Activated CD8-positive, alpha-beta T cell treated with anti-CD3 and anti-CD28 coated beads, Interleukin-2, amount 10 ng/mL, durations not matched to agents 7 days and 5 days (primary cell): Measurements from ENCODE around the gene THSD7A. TPM values are rescaled to one million over a fixed set of nuclear protein-coding genes. Genes with fewer than 3 reads are reported as not detected.

Experiments
- ATAC-seq: fragments of 150-1000 bp; cut with Tn5 transposase; one replicate; pipeline ENCODE4 v1.10.0; 2021; ENCODE audit warnings: moderate library complexity
- CTCF ChIA-PET: fragments of 350-600 bp; sonication (Branson Sonifier 250); formaldehyde crosslinking; loops from one replicate; lab custom pipeline; 2021; ENCODE audit warnings: antibody characterized with exemption; lab: Charles Lee
- POLR2A ChIA-PET: fragments of 350-600 bp; sonication (Branson Sonifier 250); formaldehyde crosslinking; loops from one replicate; lab custom pipeline; 2021; ENCODE audit warnings: antibody characterized with exemption; lab: Charles Lee
- DNase-seq: peaks from one replicate; pipeline ENCODE4 v3.0.0-alpha.2; 2020
- H3K27ac Mint-ChIP-seq: one replicate; pipeline ENCODE4 v1.8.0; 2021; ENCODE audit warnings: mild to moderate bottlenecking, mixed read lengths
- H3K27me3 Mint-ChIP-seq: one replicate; pipeline ENCODE4 v1.8.0; 2021; ENCODE audit warnings: low read depth, mixed read lengths
- H3K36me3 Mint-ChIP-seq: one replicate; pipeline ENCODE4 v1.8.0; 2021; ENCODE audit warnings: low read depth, mixed read lengths
- H3K4me1 Mint-ChIP-seq: one replicate; pipeline ENCODE4 v1.8.0; 2021; ENCODE audit warnings: low read depth, mixed read lengths
- H3K4me3 Mint-ChIP-seq: one replicate; pipeline ENCODE4 v1.8.0; 2021; ENCODE audit warnings: mild to moderate bottlenecking, mixed read lengths
- H3K9me3 Mint-ChIP-seq: one replicate; pipeline ENCODE4 v1.8.0; 2022; ENCODE audit warnings: mixed read lengths; ENCODE audit not compliant: insufficient read depth
- total RNA-seq, 2 experiments: library from RNA; stranded (reverse); gene quantifications; one replicate each; pipeline ENCODE4 v1.2.3, GENCODE V29; 2021

The THSD7A gene
- total RNA-seq, 2 experiments from 2014 or later = not detected

GRCh38 chr7:11473807-11474424 lies 358.1 kb downstream of the THSD7A start:
- Mint-ChIP-seq H3K27ac (no peak overlapping the region), H3K27me3 (no peaks in the 10 kb centered on the region), H3K4me1 (no peaks in the 10 kb centered on the region), H3K36me3 (no peaks in the 10 kb centered on the region), H3K9me3 (no peaks in the 10 kb centered on the region), H3K4me3 (no peak overlapping the region)
- no peak for DNase-seq
- no peak for ATAC-seq
- POLR2A ChIA-PET = no interaction called here
- CTCF ChIA-PET = no interaction called here

GRCh38 chr7:11473220-11473619 lies 358.8 kb downstream of the THSD7A start:
- no peaks in the 10 kb centered on the region for H3K27me3 Mint-ChIP-seq
- ATAC-seq (no peak), DNase-seq (no peak)
- ChIA-PET POLR2A (no interaction called here), CTCF (no interaction called here)
- no peak overlapping the region for H3K4me3 Mint-ChIP-seq
- H3K36me3 Mint-ChIP-seq = no peaks in the 10 kb centered on the region
- H3K4me1 Mint-ChIP-seq = no peaks in the 10 kb centered on the region
- no peak overlapping the region for H3K27ac Mint-ChIP-seq
- no peaks in the 10 kb centered on the region for H3K9me3 Mint-ChIP-seq

- DNase-seq = no peak
- Mint-ChIP-seq H3K27ac (no peak overlapping the region), H3K4me1 (no peaks in the 10 kb centered on the region), H3K27me3 (no peaks in the 10 kb centered on the region), H3K36me3 (no peaks in the 10 kb centered on the region), H3K9me3 (no peaks in the 10 kb centered on the region), H3K4me3 (no peak overlapping the region)
- no peak for ATAC-seq
- ChIA-PET POLR2A (no interaction called here), CTCF (no interaction called here)
Measured at GRCh38 chr7:11472646-11473045, 359.4 kb downstream of the THSD7A start.

GRCh38 chr7:11471255-11471654 lies 360.7 kb downstream of the THSD7A start:
- no peaks in the 10 kb centered on the region for H3K4me1 Mint-ChIP-seq
- no peaks in the 10 kb centered on the region for H3K9me3 Mint-ChIP-seq

GRCh38 chr7:11469028-11469745 lies 362.8 kb downstream of the THSD7A start:
- Mint-ChIP-seq H3K27ac (no peak overlapping the region), H3K36me3 (no peaks in the 10 kb centered on the region), H3K9me3 (no peaks in the 10 kb centered on the region), H3K4me1 (no peaks in the 10 kb centered on the region), H3K4me3 (no peak overlapping the region), H3K27me3 (no peaks in the 10 kb centered on the region)
- CTCF ChIA-PET = no interaction called here
- POLR2A ChIA-PET = no interaction called here
- ATAC-seq = no peak
- DNase-seq = no peak

More at GRCh38 chr7:11471255-11471654, 360.7 kb downstream of the THSD7A start:
- CTCF ChIA-PET = no interaction called here
- DNase-seq (no peak), ATAC-seq (no peak)
- no peaks in the 10 kb centered on the region for H3K27me3 Mint-ChIP-seq
- no peak overlapping the region for H3K4me3 Mint-ChIP-seq
- no peak overlapping the region for H3K27ac Mint-ChIP-seq
- H3K36me3 Mint-ChIP-seq = no peaks in the 10 kb centered on the region
- POLR2A ChIA-PET = no interaction called here

GRCh38 chr7:11466517-11467105 lies 365.4 kb downstream of the THSD7A start:
- H3K27me3 Mint-ChIP-seq = no peaks in the 10 kb centered on the region
- no peak overlapping the region for H3K4me3 Mint-ChIP-seq
- POLR2A ChIA-PET = no interaction called here
- CTCF ChIA-PET = no interaction called here
- DNase-seq (no peak), ATAC-seq (no peak)
- no peak overlapping the region for H3K27ac Mint-ChIP-seq
- H3K36me3 Mint-ChIP-seq = no peaks in the 10 kb centered on the region
- no peaks in the 10 kb centered on the region for H3K4me1 Mint-ChIP-seq
- H3K9me3 Mint-ChIP-seq = no peaks in the 10 kb centered on the region

GRCh38 chr7:11464624-11465023 lies 367.4 kb downstream of the THSD7A start:
- no peaks in the 10 kb centered on the region for H3K27me3 Mint-ChIP-seq
- ATAC-seq (no peak), DNase-seq (no peak)
- no peaks in the 10 kb centered on the region for H3K4me1 Mint-ChIP-seq
- POLR2A ChIA-PET = no interaction called here
- no peaks in the 10 kb centered on the region for H3K9me3 Mint-ChIP-seq
- no peak overlapping the region for H3K27ac Mint-ChIP-seq
- no peaks in the 10 kb centered on the region for H3K36me3 Mint-ChIP-seq
- CTCF ChIA-PET = no interaction called here
- no peak overlapping the region for H3K4me3 Mint-ChIP-seq

- H3K4me1 Mint-ChIP-seq = no peaks in the 10 kb centered on the region
Measured at GRCh38 chr7:11461946-11462345, 370.1 kb downstream of the THSD7A start.

GRCh38 chr7:11458736-11459483 lies 373.1 kb downstream of the THSD7A start:
- CTCF ChIA-PET = no interaction called here
- DNase-seq = no peak
- Mint-ChIP-seq H3K27me3 (no peaks in the 10 kb centered on the region), H3K9me3 (no peaks in the 10 kb centered on the region), H3K4me1 (no peaks in the 10 kb centered on the region), H3K36me3 (no peaks in the 10 kb centered on the region), H3K4me3 (no peak overlapping the region), H3K27ac (no peak overlapping the region)
- no peak for ATAC-seq
- POLR2A ChIA-PET = no interaction called here

More at GRCh38 chr7:11461946-11462345, 370.1 kb downstream of the THSD7A start:
- Mint-ChIP-seq H3K9me3 (no peaks in the 10 kb centered on the region), H3K36me3 (no peaks in the 10 kb centered on the region), H3K27ac (no peak overlapping the region), H3K27me3 (no peaks in the 10 kb centered on the region), H3K4me3 (no peak overlapping the region)
- no peak for DNase-seq
- CTCF ChIA-PET = no interaction called here
- ATAC-seq = no peak
- POLR2A ChIA-PET = no interaction called here

- no peak for ATAC-seq
- CTCF ChIA-PET = no interaction called here
- no peak overlapping the region for H3K27ac Mint-ChIP-seq
Measured at GRCh38 chr7:11457419-11457818, 374.6 kb downstream of the THSD7A start.

GRCh38 chr7:11456574-11456973 lies 375.4 kb downstream of the THSD7A start:
- ATAC-seq = no peak
- no peaks in the 10 kb centered on the region for H3K9me3 Mint-ChIP-seq
- ChIA-PET CTCF (no interaction called here), POLR2A (no interaction called here)
- H3K27me3 Mint-ChIP-seq = no peaks in the 10 kb centered on the region
- DNase-seq = no peak
- H3K4me1 Mint-ChIP-seq = no peaks in the 10 kb centered on the region
- no peak overlapping the region for H3K27ac Mint-ChIP-seq
- H3K36me3 Mint-ChIP-seq = no peaks in the 10 kb centered on the region
- no peak overlapping the region for H3K4me3 Mint-ChIP-seq

More at GRCh38 chr7:11457419-11457818, 374.6 kb downstream of the THSD7A start:
- no peak for DNase-seq
- Mint-ChIP-seq H3K4me3 (no peak overlapping the region), H3K4me1 (no peaks in the 10 kb centered on the region), H3K27me3 (no peaks in the 10 kb centered on the region), H3K9me3 (no peaks in the 10 kb centered on the region), H3K36me3 (no peaks in the 10 kb centered on the region)
- POLR2A ChIA-PET = no interaction called here

GRCh38 chr7:11452476-11452875 lies 379.5 kb downstream of the THSD7A start:
- no peak overlapping the region for H3K27ac Mint-ChIP-seq
- ChIA-PET POLR2A (no interaction called here), CTCF (no interaction called here)
- H3K9me3 Mint-ChIP-seq = no peaks in the 10 kb centered on the region
- DNase-seq (no peak), ATAC-seq (no peak)
- H3K4me1 Mint-ChIP-seq = no peaks in the 10 kb centered on the region
- no peaks in the 10 kb centered on the region for H3K36me3 Mint-ChIP-seq
- no peak overlapping the region for H3K4me3 Mint-ChIP-seq
- no peaks in the 10 kb centered on the region for H3K27me3 Mint-ChIP-seq
